Measurements from ENCODE around the gene GOT2.
"Not testable (repeated sequence)": the region's sequence is repeated elsewhere in the genome, so short reads cannot be mapped to it uniquely, and the experiment has no call there.

The GOT2 gene

DNA sequence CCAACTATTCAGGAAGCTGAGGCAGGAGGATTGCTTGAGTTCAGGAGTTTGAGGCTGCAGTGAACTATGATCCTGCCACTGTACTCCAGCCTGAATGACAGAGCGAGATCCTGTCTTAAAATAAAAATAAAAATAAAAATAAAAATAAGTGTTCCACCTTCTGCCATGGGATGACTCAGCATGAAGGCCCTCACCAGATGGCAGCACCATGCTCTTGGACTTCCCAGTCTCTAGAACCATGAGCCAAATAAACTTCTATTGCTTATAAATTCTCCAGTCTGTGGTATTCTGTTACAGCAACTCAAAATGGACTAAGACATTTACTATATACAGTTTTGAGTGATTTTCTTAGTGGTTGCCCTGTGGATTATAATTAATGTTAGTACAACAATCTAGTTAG is 41.7 kb downstream of the GOT2 start:
- H3K4me3 ChIP-seq (ENCODE audit: low read depth, low read length): no peak overlapping the region
- in situ Hi-C loops (cut with HindIII; ENCODE audit: low sequenced_read_pairs): no loop called here
- no peak for DNase-seq (ENCODE audit: low read depth)
- TF ChIP-seq, protein P1, sequence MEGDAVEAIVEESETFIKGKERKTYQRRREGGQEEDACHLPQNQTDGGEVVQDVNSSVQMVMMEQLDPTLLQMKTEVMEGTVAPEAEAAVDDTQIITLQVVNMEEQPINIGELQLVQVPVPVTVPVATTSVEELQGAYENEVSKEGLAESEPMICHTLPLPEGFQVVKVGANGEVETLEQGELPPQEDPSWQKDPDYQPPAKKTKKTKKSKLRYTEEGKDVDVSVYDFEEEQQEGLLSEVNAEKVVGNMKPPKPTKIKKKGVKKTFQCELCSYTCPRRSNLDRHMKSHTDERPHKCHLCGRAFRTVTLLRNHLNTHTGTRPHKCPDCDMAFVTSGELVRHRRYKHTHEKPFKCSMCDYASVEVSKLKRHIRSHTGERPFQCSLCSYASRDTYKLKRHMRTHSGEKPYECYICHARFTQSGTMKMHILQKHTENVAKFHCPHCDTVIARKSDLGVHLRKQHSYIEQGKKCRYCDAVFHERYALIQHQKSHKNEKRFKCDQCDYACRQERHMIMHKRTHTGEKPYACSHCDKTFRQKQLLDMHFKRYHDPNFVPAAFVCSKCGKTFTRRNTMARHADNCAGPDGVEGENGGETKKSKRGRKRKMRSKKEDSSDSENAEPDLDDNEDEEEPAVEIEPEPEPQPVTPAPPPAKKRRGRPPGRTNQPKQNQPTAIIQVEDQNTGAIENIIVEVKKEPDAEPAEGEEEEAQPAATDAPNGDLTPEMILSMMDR (IDR thresholded peaks at IDR 0.05; ENCODE audit: low read depth, low read length, missing control alignments): no peak

DNA sequence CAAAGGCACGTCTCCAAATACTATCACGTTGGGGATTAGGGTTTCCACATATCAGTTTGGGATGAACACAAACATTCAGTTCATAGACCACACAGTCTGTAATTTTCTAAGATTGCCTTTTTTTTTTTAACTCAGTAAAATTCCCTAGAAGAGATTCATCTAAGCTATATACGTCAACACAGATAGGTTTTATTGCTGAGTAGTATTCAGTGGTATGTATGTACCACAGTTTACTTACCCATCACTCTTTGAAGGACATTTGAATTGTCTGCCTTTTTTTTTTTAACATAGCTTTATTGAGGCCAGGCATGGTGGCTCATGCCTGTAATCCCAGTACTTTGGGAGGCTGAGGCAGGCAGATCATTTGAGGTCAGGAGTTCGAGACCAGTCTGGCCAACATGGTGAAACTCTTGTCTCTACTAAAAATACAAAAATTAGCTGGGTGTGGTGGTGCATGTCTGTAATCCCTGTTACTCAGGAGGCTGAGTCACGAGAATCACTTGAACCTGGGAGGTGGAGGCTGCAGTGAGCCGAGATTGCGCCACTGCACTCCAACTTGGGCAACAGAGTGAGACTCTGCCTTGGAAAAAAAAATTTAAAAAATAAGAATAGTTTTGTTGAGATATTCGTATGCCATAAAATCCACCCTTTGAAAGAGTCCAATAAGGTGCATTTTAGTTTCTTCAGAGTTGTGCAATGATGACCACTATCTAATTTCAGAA is 47.0 kb downstream of the GOT2 start:
- DNase-seq (ENCODE audit: low read depth); H3K4me3 ChIP-seq (ENCODE audit: low read depth, low read length); in situ Hi-C loops (cut with HindIII; ENCODE audit: low sequenced_read_pairs): not testable (repeated sequence)

DNA sequence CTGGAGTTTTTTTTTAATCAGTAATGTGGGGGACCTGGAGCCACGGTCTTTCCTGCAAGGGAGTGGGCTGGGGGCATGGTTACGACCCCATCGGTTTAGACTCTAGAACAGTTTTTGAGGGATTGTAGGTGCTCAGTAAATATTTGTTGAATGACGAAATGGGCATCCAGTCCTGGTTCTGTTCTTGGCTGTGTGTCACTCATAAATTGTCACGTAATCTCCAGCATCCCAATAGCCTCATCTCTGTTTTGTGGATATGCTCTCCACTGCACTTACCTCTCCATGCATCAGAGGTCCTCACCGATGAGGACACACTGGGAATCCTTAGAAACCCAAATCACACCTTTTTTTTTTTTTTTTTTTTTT is 49.0 kb downstream of the GOT2 start:
- TF ChIP-seq, protein P1 (IDR thresholded peaks at IDR 0.05; ENCODE audit: low read depth, low read length, missing control alignments): no peak
- H3K4me3 ChIP-seq (ENCODE audit: low read depth, low read length): peak overlapping the region; percentile 91
- in situ Hi-C loops (cut with HindIII; ENCODE audit: low sequenced_read_pairs): no loop called here
- DNase-seq (ENCODE audit: low read depth): no peak

DNA sequence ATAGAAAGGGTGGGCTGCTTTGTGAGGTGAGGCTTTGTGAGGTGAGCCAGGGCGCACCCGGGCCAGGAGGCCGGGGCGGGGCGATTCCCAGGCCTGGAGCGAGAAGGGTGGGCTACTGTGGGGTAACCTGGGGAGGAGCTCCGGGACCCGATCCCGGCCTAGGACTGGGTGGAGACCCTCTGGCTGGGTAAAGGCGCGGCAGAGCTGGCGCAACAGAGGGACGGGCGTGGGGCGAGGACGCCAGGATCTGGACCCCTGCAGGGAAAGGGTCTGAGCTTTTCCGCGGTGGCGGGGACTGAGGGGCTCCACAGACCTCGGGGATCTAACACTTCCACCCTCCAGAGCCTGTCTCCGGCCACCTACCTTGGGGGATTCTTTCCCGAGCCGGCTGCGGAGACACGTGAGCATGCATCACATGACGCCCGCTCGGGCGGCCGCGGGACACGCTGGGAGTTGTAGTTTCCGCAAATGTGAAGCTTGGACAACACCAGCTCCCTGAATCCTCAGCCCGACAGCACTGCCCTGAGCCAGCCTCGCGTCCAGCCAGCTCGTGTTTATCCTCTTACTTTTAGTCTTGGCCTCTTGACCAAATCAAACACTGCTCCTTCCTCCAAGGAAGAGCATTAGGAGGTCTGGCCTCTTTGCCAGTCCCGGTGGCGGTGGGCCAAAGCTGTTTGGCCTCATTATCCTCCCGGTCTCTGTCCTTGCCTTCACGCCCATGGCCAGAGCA is 49.6 kb downstream of the GOT2 start, which contains the start of gene SLC38A7:
SLC38A7 (minus strand) TSS at position 417 of the 730 bp plus-strand sequence. CDS start 4,644 bp downstream, outside the sequence.
- H3K4me3 ChIP-seq (ENCODE audit: low read depth, low read length): peak within 1 kb of the TSS; percentile 91
- in situ Hi-C loops (cut with HindIII; ENCODE audit: low sequenced_read_pairs): no loop called here
- TF ChIP-seq, protein P1 (IDR thresholded peaks at IDR 0.05; ENCODE audit: low read depth, low read length, missing control alignments): no peak
- peak; percentile 58 for DNase-seq (ENCODE audit: low read depth)

DNA sequence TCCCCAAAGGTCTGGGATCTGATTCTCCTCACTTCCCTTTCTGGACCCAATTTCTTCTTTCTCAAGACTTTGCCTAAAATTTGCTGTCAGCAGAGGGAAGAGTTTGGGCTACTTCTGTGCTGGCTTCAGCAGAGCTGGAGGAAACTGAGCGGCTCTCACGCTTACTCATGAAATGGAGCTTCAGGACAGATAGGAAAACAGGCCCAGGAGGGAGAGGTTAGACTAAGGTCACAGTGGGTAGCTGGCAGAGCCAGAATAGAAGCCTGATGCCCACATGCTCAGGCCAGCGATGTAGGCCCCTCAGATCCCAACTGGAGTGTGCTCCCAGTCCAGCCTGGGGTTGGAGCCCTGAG is 50.1 kb downstream of the GOT2 start:
- peak overlapping the region; percentile 91 for H3K4me3 ChIP-seq (ENCODE audit: low read depth, low read length)
- no peak for DNase-seq (ENCODE audit: low read depth)
- in situ Hi-C loops (cut with HindIII; ENCODE audit: low sequenced_read_pairs): no loop called here
- TF ChIP-seq, protein P1 (IDR thresholded peaks at IDR 0.05; ENCODE audit: low read depth, low read length, missing control alignments): no peak

DNA sequence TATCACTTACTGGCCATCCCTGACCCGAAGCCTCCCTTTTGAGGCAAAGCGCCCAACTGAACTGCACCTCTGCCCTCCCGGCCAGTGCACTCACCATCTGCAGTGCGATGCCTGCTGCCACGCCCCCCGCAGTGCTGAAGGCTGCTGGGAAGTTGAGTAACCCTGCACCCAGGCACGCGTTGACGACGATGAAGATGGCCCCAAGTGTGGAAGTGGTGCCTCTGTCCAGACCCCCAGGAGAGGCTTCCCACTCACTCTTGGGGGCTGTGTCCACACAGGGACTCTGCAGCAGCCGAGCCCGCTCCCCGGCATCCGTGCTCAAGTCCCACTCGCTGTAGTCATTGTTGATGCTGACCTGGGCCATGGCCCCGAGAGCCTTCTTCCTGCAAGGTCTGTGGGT is 54.4 kb downstream of the GOT2 start:
- TF ChIP-seq, protein P1 (IDR thresholded peaks at IDR 0.05; ENCODE audit: low read depth, low read length, missing control alignments): no peak
- H3K4me3 ChIP-seq (ENCODE audit: low read depth, low read length): no peak overlapping the region
- DNase-seq (ENCODE audit: low read depth): no peak
- in situ Hi-C loops (cut with HindIII; ENCODE audit: low sequenced_read_pairs): no loop called here

DNA sequence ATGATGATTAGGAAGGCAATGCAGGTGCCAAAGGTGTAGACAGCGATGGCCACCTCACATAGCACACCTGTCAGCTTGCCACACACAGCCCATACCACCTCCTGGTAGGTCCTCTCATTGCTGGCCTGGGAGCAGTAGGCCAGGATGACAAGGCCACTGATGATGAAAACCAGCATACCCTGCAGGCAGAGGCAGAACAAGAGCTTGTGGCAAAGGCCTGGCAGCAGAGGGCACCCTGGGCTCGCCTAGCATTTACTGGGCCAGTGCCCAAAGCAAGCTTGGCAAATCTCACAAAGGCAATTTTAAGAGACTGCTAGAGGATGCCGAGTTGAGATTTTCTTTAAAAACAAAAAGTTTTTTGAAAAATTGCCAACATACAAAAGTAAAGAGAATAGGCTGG is 55.4 kb downstream of the GOT2 start:
- TF ChIP-seq, protein P1 (IDR thresholded peaks at IDR 0.05; ENCODE audit: low read depth, low read length, missing control alignments): no peak
- DNase-seq (ENCODE audit: low read depth): no peak
- no peak overlapping the region for H3K4me3 ChIP-seq (ENCODE audit: low read depth, low read length)
- in situ Hi-C loops (cut with HindIII; ENCODE audit: low sequenced_read_pairs): no loop called here

Data from astrocyte of the cerebellum (primary cell).